HG02884 (cell line): Measurements from ENCODE around the gene HTR7.

Experiments
- ATAC-seq: cut with Tn5 transposase; IDR thresholded peaks from one replicate; pipeline ENCODE4 v1.9.1; 2021; ENCODE audit warnings: mild to moderate bottlenecking, moderate library complexity; ENCODE audit not compliant: unreplicated experiment

Gene HTR7

GRCh38 chr10:90806677-90807076 is 51.2 kb downstream of the HTR7 start:
- no peak for ATAC-seq

GRCh38 chr10:90805206-90805605 is 52.6 kb downstream of the HTR7 start:
- no peak for ATAC-seq

GRCh38 chr10:90804354-90804753 is 53.5 kb downstream of the HTR7 start:
- ATAC-seq, result no peak

DNA sequence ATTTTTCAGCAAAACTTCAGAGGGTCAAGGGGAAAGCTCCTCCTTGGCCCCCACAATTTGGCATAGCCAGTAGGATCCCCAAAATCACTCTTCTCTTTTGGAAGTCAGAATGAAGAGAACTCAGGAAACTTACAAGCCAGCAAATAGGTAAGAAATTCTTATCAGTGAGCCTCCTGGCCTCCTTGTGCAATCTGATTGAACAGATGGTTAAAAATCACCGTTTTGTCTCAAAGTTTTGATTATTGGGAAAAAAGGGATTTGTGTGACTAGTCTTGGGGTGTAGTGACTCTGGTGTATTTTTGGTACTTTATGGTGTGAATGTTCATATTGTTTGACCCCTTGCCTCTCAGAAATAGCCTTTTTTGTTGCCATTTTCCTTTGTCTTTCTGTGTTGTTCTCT is 56.2 kb downstream of the HTR7 start:
- ATAC-seq, result no peak

DNA sequence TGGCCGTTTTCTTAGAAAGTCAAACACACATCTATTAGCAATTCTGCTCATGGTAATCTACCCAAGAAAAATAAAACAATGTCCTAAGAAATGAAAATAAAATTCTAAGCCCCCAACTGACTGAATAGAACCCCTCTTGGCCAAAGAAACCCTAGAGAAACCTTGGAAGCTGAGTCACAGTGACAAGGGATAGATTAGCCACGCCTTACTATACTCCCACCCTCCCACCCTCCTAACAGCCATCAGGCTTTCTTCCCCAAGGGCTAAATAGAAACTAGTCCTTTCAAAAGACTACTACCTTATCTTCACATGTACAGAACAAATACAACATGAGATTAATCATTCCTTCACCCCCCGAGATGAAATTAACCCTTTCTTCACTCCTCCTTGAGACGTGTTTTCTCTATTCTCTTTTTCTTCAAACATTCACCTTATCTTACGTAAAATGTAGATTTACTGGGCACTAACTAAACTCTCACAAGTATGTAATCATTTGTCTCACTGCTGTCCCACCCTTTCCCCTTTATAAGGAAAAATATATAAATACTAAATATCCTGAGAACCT is 57.5 kb downstream of the HTR7 start:
- no peak for ATAC-seq

- ATAC-seq, result no peak
Measured at GRCh38 chr10:90799172-90799571, 58.7 kb downstream of the HTR7 start.

DNA sequence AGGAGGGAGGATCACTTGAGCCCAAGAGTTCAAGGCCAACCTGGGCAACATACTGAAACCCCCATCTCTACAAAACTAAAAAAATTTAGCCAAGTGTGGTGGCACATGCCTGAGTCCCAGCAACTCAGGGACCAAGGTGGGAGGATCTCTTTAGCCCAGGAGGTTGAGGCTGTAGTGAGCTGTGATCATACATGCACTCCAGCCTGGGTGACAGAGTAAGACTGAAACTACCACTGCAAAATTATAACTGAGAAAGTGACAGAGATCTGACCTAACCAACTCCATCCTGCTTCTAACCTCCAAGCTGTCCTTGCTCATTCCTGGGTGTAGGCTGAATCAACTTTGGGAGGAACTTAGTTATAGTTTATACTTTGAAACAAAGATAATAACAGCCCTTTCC is 59.4 kb downstream of the HTR7 start:
- ATAC-seq, result no peak

GRCh38 chr10:90790422-90790821 is 67.4 kb downstream of the HTR7 start:
- ATAC-seq, result no peak

DNA sequence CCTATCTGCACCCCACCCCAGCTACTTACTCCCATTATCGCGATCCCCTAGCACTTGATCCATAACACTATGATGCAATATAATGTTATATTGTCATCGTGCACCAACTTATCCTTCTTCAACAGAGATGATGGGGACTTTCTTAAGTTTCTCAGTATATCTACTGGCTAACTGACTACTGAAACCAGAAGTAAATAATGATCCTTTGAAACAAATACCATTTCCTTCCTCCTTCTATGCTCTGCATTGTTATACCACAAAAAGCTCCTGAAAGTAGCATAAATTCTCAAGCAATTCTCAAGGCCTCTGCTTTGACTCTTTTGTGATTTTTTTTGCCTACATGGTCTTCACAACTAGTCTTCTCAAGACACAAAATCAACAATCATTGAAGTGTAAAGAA is 68.9 kb downstream of the HTR7 start:
- peak; percentile 75 for ATAC-seq

GRCh38 chr10:90788199-90788491 is 69.7 kb downstream of the HTR7 start:
- no peak for ATAC-seq

GRCh38 chr10:90787393-90788198 is 70.2 kb downstream of the HTR7 start:
- no peak for ATAC-seq

- ATAC-seq, result no peak
Measured at GRCh38 chr10:90785782-90786181, 72.1 kb downstream of the HTR7 start.

- no peak for ATAC-seq
Measured at GRCh38 chr10:90784771-90785170, 73.1 kb downstream of the HTR7 start.

GRCh38 chr10:90780488-90780887 is 77.4 kb downstream of the HTR7 start:
- no peak for ATAC-seq

- ATAC-seq, result no peak
Measured at GRCh38 chr10:90779548-90779947, 78.3 kb downstream of the HTR7 start.

DNA sequence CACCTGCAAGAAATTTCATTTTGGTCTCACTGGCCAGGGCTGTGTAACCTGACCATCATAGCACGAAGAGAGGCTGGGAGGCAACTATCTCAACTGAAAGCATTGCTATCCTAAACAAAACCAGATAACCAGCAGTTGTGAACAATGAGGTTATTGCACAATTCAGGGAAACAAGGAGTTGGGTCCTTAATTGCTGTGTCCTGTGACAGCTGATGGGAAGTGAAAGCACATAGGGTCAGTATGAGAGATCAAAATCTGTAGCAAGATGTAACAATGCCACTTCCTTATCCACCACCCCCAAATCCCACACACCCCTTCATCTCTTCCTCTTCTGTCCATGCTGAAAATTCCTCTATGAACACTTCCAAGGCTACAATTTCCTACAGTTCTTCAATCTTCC is 80.2 kb downstream of the HTR7 start:
- ATAC-seq, result no peak

- no peak for ATAC-seq
Measured at GRCh38 chr10:90775351-90776028, 82.3 kb downstream of the HTR7 start.

DNA sequence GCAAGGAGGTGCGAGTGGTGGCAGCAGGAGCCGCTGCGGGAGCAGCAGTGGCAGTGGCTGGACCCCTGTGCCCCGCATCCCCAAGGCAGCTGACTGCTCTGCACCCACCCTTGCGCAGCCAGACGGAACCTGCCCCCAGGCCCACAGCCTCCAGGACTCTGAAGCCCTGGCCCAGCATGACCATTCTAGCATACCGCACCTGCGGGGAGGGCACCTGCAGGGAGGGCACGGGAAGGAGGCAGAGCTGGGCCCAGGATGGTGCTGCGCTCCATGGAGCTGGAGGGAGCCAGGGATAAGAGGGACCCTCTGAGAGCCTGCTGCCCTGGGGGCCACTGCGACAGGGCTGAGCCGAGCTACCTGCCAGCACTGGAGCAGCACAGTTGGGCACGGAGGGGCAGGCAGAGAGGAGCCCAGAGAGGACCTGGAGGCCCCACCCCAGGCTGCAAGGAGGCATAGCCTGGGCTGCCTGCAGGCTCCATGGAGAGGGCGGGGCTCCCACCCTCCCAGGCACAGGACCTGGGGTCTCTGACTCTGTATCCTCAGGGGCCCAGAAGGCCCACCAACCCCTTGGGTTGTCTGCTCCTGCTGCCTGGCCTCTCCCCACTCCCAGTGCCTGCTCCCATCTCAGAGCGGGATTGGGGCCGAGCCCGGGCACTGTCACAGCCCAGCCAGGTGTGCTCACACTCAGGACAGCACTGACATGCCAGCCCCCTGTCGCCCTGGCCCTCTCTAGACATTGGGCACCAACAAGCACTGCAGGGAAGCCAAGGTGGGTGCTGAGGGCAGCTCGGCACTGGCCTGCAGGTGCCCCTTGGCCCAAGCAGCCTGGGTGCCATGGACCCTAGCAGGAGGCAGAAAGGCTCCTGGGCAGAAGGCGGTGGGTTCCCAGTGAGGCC is 87.6 kb downstream of the HTR7 start:
- ATAC-seq, result no peak

GRCh38 chr10:90751107-90751997 is 106.5 kb downstream of the HTR7 start:
- peak; percentile 60 for ATAC-seq

DNA sequence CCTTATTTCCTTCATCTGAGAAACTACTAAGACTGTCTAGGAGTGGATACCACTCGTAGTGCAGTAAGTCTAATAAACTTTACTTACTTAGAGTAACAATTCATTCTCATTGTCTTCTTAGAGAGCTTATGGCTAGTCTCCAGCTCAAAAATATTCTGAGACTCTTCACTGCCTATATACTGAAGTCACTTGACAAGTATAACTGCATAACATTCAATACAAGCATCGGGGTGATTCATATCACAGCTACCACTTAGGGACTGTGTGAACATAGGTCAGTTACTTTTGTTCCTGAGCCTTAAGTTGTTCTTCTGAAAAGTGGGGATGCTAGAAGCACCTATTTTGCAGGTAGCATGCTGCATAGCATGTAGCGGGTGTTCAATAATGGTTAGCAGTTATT is 111.0 kb downstream of the HTR7 start:
- no peak for ATAC-seq
